NCI-H2107 (cell line): ENCODE measurements around the gene CD3D.

ENCODE experiments used
- DNase-seq: peaks from one replicate; lab custom pipeline; 2025; lab: John Stamatoyannopoulos, UW

CD3D gene

GRCh38 chr11:118301600-118302195 lies 40.8 kb downstream of the CD3D start:
- DNase-seq: no peak

- no peak for DNase-seq
These were observed 46.6 kb downstream of the CD3D start for GRCh38 chr11:118295815-118296454.

GRCh38 chr11:118295199-118295598 lies 47.3 kb downstream of the CD3D start:
- no peak for DNase-seq

- DNase-seq: no peak
These were observed 48.5 kb downstream of the CD3D start for GRCh38 chr11:118294053-118294452.

DNA sequence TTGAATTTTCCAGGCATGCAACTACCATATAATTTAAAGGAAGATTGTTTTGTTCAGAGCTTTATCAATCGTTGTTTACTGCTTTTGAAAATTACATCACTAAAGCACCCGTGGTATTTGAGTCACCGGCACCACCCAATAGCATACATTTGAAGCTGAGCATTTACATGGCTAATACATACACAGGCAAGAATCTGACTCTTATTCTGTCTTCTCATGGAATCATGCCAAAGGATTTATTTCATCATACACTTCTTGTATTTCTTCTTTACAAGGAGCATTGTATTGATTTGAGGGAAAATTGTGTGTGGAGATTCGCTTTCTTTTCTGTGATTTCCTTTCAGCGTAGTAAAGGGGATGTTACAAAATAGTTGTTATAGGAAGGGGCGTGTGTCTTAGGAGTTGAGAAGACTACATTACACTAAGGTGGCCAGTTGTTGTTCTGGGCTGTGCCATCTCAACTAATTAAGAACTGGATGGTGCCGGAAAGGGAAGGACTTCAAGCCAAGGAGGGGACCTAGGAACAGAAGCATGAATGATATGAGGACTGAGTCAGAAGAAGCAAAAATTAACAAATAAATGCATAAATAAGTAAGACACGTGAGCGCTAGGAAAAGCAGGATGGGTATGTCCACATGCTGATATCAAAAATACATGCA lies 50.9 kb downstream of the CD3D start:
- no peak for DNase-seq

DNA sequence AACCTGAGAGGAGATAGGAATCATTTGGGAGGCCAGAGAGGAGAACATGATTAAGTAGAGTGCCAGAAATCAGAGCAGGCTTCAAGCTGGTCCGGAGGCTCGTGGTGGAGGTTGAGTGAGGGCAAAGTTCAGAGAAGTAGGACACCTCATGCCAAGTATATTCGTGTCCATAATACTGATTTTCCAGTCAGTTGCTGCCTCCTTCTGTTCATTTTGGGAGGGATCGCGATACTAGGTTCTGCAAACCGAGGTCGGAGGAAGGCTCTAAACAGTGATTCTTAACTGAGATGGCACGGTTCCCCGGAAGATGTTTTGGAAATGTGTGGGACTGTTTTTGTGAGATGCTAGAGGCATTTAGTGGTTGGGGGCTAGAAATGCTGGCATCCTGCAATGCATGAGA lies 51.6 kb downstream of the CD3D start:
- peak; percentile 7 for DNase-seq

DNA sequence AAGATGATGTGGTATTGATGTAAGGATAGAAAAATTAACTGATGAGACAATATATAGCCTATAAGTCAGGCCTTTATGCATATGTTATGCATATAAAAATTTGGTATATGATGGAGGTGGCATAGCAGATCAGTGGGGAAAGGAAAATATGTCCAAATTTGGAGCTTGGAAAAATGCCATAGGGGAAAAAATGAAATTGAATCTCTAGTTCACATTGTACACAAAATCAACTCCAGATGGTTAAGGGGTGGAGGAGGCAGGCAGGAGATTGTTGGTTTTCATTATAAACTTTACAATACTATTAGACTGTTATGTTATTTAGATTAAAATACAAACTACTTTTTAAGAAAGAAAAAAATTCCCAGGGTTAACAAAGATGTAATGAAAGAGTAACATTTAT lies 53.1 kb downstream of the CD3D start:
- DNase-seq: no peak
